HL-60 (cell line): ENCODE data around the gene PDLIM5.

ENCODE experiments used
- CTCF ChIP-seq: IDR thresholded peaks from one replicate; pipeline ENCODE4 v1.5.1; 2011; ENCODE audit warnings: low read length, control low read depth, inconsistent platforms; ENCODE audit not compliant: insufficient read depth
- POLR2AphosphoS5 ChIP-seq: IDR thresholded peaks from 2 replicates; pipeline ENCODE4 v1.6.1; 2012; ENCODE audit warnings: low read depth
- SPI1 ChIP-seq: IDR thresholded peaks from 2 replicates; pipeline ENCODE4 v1.6.1; 2012; ENCODE audit warnings: low read depth, mild to moderate bottlenecking, borderline replicate concordance

DNA sequence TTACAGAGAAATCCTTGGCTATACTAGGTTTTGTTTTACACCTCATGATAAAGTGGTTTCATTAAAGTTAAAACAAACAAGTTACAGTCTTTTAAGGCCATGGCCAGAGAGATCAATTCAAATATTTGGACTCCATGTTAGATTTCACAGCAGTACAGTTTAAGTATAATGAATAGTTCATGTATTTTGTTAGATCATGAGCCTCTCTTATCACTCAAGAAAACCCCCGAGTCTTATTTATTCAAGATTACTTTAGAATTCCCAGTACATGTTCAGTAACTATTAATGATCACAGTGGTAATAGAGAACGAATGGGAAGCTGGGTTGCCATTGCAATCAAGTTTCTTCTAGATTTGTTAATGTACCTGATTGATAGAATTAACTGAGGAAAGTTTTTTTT lies 15.2 kb downstream of the PDLIM5 start:
- no peak for TF ChIP-seq SPI1
- TF ChIP-seq CTCF = no peak
- TF ChIP-seq POLR2AphosphoS5 = no peak
